Prostate gland (tissue), 2 donors: ENCODE data around the gene NEU1. TPM values are rescaled to one million over a fixed set of nuclear protein-coding genes. Genes with fewer than 3 reads are reported as not detected.
"Not testable (repeated sequence)": the region's sequence is repeated elsewhere in the genome, so short reads cannot be mapped to it uniquely, and the experiment has no call there.

Experiments used
- DNase-seq: peaks from one replicate; pipeline ENCODE4 v3.0.0-alpha.2; 2019; ENCODE audit warnings: low spot score
- H3K27ac ChIP-seq, 2 donors: fragments of 200-600 bp; sonication (generic); 2 replicates each; pipeline ENCODE4 v1.5.1; 2017 to 2019
- H3K27me3 ChIP-seq: fragments of 200-600 bp; sonication (generic); replicated peaks from 2 replicates; pipeline ENCODE4 v1.5.1; 2019; ENCODE audit not compliant: insufficient read depth
- H3K36me3 ChIP-seq, 2 donors: fragments of 200-600 bp; sonication (generic); 1 replicate in 1 of 2; 2 replicates in 1 of 2; pipeline versions ENCODE4 v1.5.1 to v1.8.1; 2017 to 2019
- H3K4me1 ChIP-seq: fragments of 200-600 bp; sonication (generic); replicated peaks from 2 replicates; pipeline ENCODE4 v1.5.1; 2019
- H3K4me3 ChIP-seq, 2 donors: fragments of 200-600 bp; sonication (generic); 2 replicates each; pipeline ENCODE4 v1.5.1; 2017 to 2019
- H3K9me3 ChIP-seq: fragments of 200-600 bp; sonication (generic); 2 replicates; pipeline ENCODE4 v1.5.1; 2017
- CTCF ChIP-seq, 4 experiments: fragments of 200-600 bp in 2 of 4; fragments of 450-650 bp in 2 of 4; sonication (generic) in 2 of 4; IDR thresholded peaks; 1 replicate in 3 of 4; 2 replicates in 1 of 4; pipeline ENCODE4 v1.5.1; 2016 to 2019; ENCODE audit warnings: antibody characterized with exemption in 4 of 4, mild to moderate bottlenecking in 2 of 4, moderate library complexity in 2 of 4
- POLR2A ChIP-seq: fragments of 450-650 bp; IDR thresholded peaks from one replicate; pipeline ENCODE4 v1.6.1; 2016; ENCODE audit warnings: antibody characterized with exemption, mild to moderate bottlenecking
- POLR2AphosphoS5 ChIP-seq: sonication (generic); formaldehyde crosslinking; IDR thresholded peaks from one replicate; pipeline ENCODE4 v1.6.1; 2017; ENCODE audit warnings: antibody characterized with exemption
- WGBS: methylation state at CpG from one replicate; pipeline ENCODE4 v1.1.5; 2018; 5-methylcytosine and 5-hydroxymethylcytosine counted together
- intact Hi-C: fragments of 100-400 bp; cut with DNase I; formaldehyde crosslinking; loops from one replicate; pipeline ENCODE4 v1.14.2; 2022
- total RNA-seq, 2 donors: library from RNA; depleted of rRNA; stranded (reverse); fragments of >200 nt; gene quantifications; one replicate each; pipeline ENCODE4 v1.1.0, GENCODE V29; 2016

Gene NEU1
- total RNA-seq, 2 donors from 2014 or later: 88.4 to 117 TPM

DNA sequence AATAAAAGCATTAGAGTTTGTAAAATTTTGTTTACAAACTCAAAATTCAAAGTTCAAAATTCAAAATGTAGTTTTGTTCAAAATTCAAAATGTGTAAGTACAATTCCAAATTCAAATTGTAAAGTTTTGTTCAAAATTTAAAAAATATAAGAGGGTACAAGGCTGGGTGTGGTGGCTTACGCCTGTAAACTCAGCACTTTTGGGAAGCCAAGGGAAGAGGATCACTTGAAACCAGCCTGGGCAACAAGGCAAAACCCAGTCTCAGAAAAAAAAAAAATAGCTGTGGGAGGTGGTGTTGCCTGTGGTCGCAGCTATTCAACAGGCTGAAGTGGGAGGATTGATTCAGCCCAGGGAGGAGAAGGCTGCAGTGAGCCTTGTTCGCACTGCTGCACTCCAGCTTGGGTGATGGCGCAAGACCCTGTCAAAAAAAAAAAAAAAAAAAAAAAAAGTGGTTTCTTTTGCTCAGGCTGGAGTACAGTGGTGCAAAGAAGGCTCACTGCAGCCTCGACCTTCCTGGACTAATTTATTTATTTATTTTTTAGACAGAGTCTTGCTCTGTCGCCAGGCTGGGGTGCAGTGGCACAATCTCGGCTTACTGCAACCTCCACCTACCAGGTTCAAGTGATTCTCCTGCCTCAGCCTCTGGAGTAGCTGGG lies 44.7 kb upstream of the NEU1 start:
- intact Hi-C loops: loop anchor here (10.0 kb wide), 1 partner anchor 248 kb away; the partner anchor contains the start of genes PPT2 and PRRT1
- Histone ChIP-seq H3K36me3 (no peaks in the 10 kb centered on the region), H3K9me3 (no peaks in the 10 kb centered on the region), H3K4me3 (no peak overlapping the region), H3K27me3 (no peaks in the 10 kb centered on the region), H3K4me1 (peaks cover 5% of the 10 kb centered on the region), H3K27ac (no peak overlapping the region)
- no peak for DNase-seq
- WGBS: 65% methylated on average over 7 of the region's 7 CpGs
- TF ChIP-seq POLR2AphosphoS5 (no peak), CTCF (IDR thresholded peaks at IDR 0.05) (no peak), POLR2A (no peak)

GRCh38 chr6:31906727-31907126 lies 44.1 kb upstream of the NEU1 start:
- H3K27me3 ChIP-seq, H3K4me3 ChIP-seq, H3K4me1 ChIP-seq, H3K27ac ChIP-seq, DNase-seq, H3K9me3 ChIP-seq, H3K36me3 ChIP-seq: not testable (repeated sequence)
- intact Hi-C loops: loop anchor here (10.0 kb wide), 1 partner anchor 248 kb away; the partner anchor contains the start of genes PPT2 and PRRT1
- 78% methylated on average over 8 of the region's 8 CpGs for WGBS

DNA sequence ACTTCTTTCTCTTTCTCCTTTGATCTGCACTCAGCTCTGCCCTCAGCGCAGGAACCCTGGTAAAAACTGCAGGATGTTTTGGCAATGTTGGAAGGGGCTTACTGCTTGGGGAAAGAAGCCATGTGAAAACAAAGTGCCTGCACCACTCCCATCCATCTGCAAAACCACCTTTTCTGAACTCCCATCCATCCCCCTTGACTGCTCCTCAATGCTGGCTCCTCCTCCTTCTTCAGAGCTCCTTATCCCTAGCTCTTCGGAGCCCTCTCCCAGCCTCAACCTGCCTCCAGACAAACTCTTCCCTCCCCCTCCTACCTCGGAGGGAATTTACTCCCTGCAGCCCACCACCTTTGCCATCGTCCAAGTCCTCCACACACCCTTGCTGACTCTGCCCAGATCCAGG lies 43.5 kb upstream of the NEU1 start:
- Histone ChIP-seq H3K4me3 (no peak overlapping the region), H3K27ac (no peak overlapping the region), H3K9me3 (no peaks in the 10 kb centered on the region), H3K27me3 (no peaks in the 10 kb centered on the region), H3K36me3 (no peaks in the 10 kb centered on the region), H3K4me1 (peaks cover 5% of the 10 kb centered on the region)
- TF ChIP-seq POLR2A (no peak), POLR2AphosphoS5 (no peak), CTCF (IDR thresholded peaks at IDR 0.05) (no peak)
- no peak for DNase-seq
- intact Hi-C loops: loop anchor here (10.0 kb wide), 1 partner anchor 249 kb away; the partner anchor contains the start of genes PPT2 and PRRT1
- WGBS: 17% methylated on average over 4 of the region's 4 CpGs

- 94% methylated on average over 1 of the region's 1 CpG for WGBS
- Histone ChIP-seq H3K4me1 (peaks cover 5% of the 10 kb centered on the region), H3K27me3 (no peaks in the 10 kb centered on the region), H3K9me3 (no peaks in the 10 kb centered on the region), H3K4me3 (no peak overlapping the region), H3K27ac (no peak overlapping the region), H3K36me3 (no peaks in the 10 kb centered on the region)
- TF ChIP-seq POLR2A (no peak), CTCF (IDR thresholded peaks at IDR 0.05) (no peak), POLR2AphosphoS5 (no peak)
- no peak for DNase-seq
- intact Hi-C loops: loop anchor here (10.0 kb wide), 1 partner anchor 250 kb away; the partner anchor contains the start of genes PPT2 and PRRT1
Observed at GRCh38 chr6:31905041-31905440, 42.4 kb upstream of the NEU1 start.

DNA sequence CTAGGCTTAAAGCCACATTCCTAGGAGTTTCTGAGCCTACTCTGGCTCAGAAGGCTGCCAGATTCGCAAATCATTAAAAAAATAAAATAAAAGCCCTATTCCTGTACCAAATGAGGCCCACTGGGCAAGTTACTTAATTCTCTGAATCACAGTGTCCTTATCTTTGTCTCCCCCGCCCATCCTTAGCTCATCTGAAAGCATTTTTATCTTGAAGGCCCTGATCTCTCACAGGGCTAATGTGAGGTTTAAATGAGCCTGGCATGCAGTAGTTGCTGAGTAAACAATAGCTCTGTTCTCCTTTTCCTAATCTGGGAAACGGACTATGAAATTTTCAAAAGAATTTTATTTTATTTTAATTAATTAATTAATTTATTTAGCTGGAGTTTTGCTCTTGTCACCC lies 41.3 kb upstream of the NEU1 start:
- TF ChIP-seq POLR2AphosphoS5 (no peak), CTCF (IDR thresholded peaks at IDR 0.05) (no peak), POLR2A (no peak)
- intact Hi-C loops: loop anchor here (2.0 to 10.0 kb wide), 3 partner anchors 47 to 251 kb away; partner anchors contain the start of genes NELFE, PPT2, PRRT1 and SKIC2
- Histone ChIP-seq H3K9me3 (no peaks in the 10 kb centered on the region), H3K4me1 (peaks cover 5% of the 10 kb centered on the region), H3K36me3 (no peaks in the 10 kb centered on the region), H3K27me3 (no peaks in the 10 kb centered on the region), H3K4me3 (no peak overlapping the region), H3K27ac (no peak overlapping the region)
- WGBS: 79% methylated on average over 3 of the region's 3 CpGs
- DNase-seq: no peak
